ENCODE results near the gene C1QTNF7.

The C1QTNF7 gene

GRCh38 chr4:15455290-15455689, 27.5 kb downstream of the C1QTNF7 start:
- DNase-seq: no peak

GRCh38 chr4:15457406-15458201, 29.8 kb downstream of the C1QTNF7 start:
- peak in 2 of 56 donors; percentile 34 to 50 for DNase-seq

GRCh38 chr4:15458616-15459015, 30.8 kb downstream of the C1QTNF7 start:
- DNase-seq: no peak

GRCh38 chr4:15459706-15460105, 31.9 kb downstream of the C1QTNF7 start:
- no peak for DNase-seq

GRCh38 chr4:15466596-15466995, 38.8 kb downstream of the C1QTNF7 start:
- DNase-seq: no peak

GRCh38 chr4:15469402-15470127, 41.7 kb downstream of the C1QTNF7 start, which contains the start of gene CC2D2A:
TSS of gene CC2D2A (plus strand) at chr4:15469882. CDS start at chr4:15475933, 6,051 bp downstream.
- DNase-seq: peak in 4 of 56 donors; percentile 1 to 31 (median 10)

GRCh38 chr4:15470128-15470475, 42.3 kb downstream of the C1QTNF7 start:
- no peak for DNase-seq

- DNase-seq: no peak
Observed at GRCh38 chr4:15476396-15476795, 48.6 kb downstream of the C1QTNF7 start.

GRCh38 chr4:15478724-15479088, 50.9 kb downstream of the C1QTNF7 start:
- DNase-seq: peak in 2 of 56 donors; percentile 37 to 38

GRCh38 chr4:15479089-15479912, 51.5 kb downstream of the C1QTNF7 start:
- DNase-seq: peak in 54 of 56 donors; percentile 15 to 92 (median 70)

GRCh38 chr4:15479913-15480185, 52.0 kb downstream of the C1QTNF7 start:
- DNase-seq: no peak

GRCh38 chr4:15481961-15482745, 54.3 kb downstream of the C1QTNF7 start:
- DNase-seq: no peak

GRCh38 chr4:15482842-15483241, 55.0 kb downstream of the C1QTNF7 start:
- DNase-seq: no peak

- DNase-seq: no peak
Observed at GRCh38 chr4:15488136-15488535, 60.3 kb downstream of the C1QTNF7 start.

- DNase-seq: no peak
Observed at GRCh38 chr4:15488658-15489470, 61.0 kb downstream of the C1QTNF7 start.

- no peak for DNase-seq
Observed at GRCh38 chr4:15489551-15489950, 61.7 kb downstream of the C1QTNF7 start.

GRCh38 chr4:15493411-15493810, 65.6 kb downstream of the C1QTNF7 start:
- no peak for DNase-seq

- DNase-seq: no peak
Observed at GRCh38 chr4:15495621-15496020, 67.8 kb downstream of the C1QTNF7 start.

Measured in nucleus accumbens (tissue), 56 donors.